ENCODE data around the gene MBOAT7. TPM values are rescaled to one million over a fixed set of nuclear protein-coding genes. Genes with fewer than 3 reads are reported as not detected.

The MBOAT7 gene
- total and polyA plus RNA-seq, 4 donors: 10.3 to 31.5 (median 15.0) TPM

- Histone ChIP-seq H3K4me1 (ENCODE audit: control insufficient read depth in 4 of 4, insufficient read depth in 4 of 4, low read length in 3 of 4) (peaks cover 31 to 84% (median 69%) of the 10 kb centered on the region in 4 donors), H3K9ac (ENCODE audit: low read depth in 1 of 2, low read length in 2 of 2) (peak overlapping the region; percentile 9 to 11), H3K36me3 (ENCODE audit: control insufficient read depth in 4 of 4, insufficient read depth in 3 of 4, low read depth in 1 of 4, low read length in 3 of 4) (peaks cover 20 to 37% (median 27%) of the 10 kb centered on the region in 4 donors)
These were observed 18.8 kb upstream of the MBOAT7 start for GRCh38 chr19:54207983-54208783.

More at GRCh38 chr19:54207983-54208783, 18.8 kb upstream of the MBOAT7 start:
- WGBS: 60% methylated on average over 18 of the region's 18 CpGs
- DNase-seq (ENCODE audit: low spot score): no peak
- H3K9me3 ChIP-seq (ENCODE audit: control insufficient read depth in 4 of 4, low read length in 3 of 4): no peaks in the 10 kb centered on the region
- H3K4me3 ChIP-seq (ENCODE audit: low read depth in 1 of 3, low read length in 3 of 3): no peak overlapping the region
- H3K27me3 ChIP-seq (ENCODE audit: control insufficient read depth in 4 of 4, insufficient read depth in 4 of 4, low read length in 3 of 4): no peaks in the 10 kb centered on the region
- peak in 1 of 2 donors; percentile 52 for TF ChIP-seq EGR1 (IDR thresholded peaks at IDR 0.05; ENCODE audit: low read depth in 2 of 2)
- TF ChIP-seq SP1 (IDR thresholded peaks at IDR 0.05): peak; percentile 86
- peak; percentile 84 to 94 for TF ChIP-seq RXRA (IDR thresholded peaks at IDR 0.05)
- peak in 1 of 2 donors; percentile 42 for TF ChIP-seq RAD21 (IDR thresholded peaks at IDR 0.05)
- peak; percentile 49 for TF ChIP-seq YY1 (IDR thresholded peaks at IDR 0.05)
- peak; percentile 87 for TF ChIP-seq MAX (IDR thresholded peaks at IDR 0.05)
- no peak for TF ChIP-seq FOXA1 (IDR thresholded peaks at IDR 0.05)
- no peak for TF ChIP-seq CTCF (IDR thresholded peaks at IDR 0.05; ENCODE audit: low read depth, low read length, missing input control)
- peak in 1 of 2 donors; percentile 22 for TF ChIP-seq GABPA (IDR thresholded peaks at IDR 0.05 in 1 of 2, conservative IDR thresholded peaks at IDR 0.05 in 1 of 2)
- no peak for TF ChIP-seq FOXA2 (IDR thresholded peaks at IDR 0.05)
- TF ChIP-seq JUND (IDR thresholded peaks at IDR 0.05): peak; percentile 5 to 66
- peak; percentile 31 for TF ChIP-seq HNF4G (IDR thresholded peaks at IDR 0.05)
- TF ChIP-seq, protein P1, sequence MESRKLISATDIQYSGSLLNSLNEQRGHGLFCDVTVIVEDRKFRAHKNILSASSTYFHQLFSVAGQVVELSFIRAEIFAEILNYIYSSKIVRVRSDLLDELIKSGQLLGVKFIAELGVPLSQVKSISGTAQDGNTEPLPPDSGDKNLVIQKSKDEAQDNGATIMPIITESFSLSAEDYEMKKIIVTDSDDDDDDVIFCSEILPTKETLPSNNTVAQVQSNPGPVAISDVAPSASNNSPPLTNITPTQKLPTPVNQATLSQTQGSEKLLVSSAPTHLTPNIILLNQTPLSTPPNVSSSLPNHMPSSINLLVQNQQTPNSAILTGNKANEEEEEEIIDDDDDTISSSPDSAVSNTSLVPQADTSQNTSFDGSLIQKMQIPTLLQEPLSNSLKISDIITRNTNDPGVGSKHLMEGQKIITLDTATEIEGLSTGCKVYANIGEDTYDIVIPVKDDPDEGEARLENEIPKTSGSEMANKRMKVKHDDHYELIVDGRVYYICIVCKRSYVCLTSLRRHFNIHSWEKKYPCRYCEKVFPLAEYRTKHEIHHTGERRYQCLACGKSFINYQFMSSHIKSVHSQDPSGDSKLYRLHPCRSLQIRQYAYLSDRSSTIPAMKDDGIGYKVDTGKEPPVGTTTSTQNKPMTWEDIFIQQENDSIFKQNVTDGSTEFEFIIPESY (IDR thresholded peaks at IDR 0.05): peak; percentile 23
- TF ChIP-seq NR2F2 (IDR thresholded peaks at IDR 0.05): peak; percentile 65
- TF ChIP-seq, protein P2, sequence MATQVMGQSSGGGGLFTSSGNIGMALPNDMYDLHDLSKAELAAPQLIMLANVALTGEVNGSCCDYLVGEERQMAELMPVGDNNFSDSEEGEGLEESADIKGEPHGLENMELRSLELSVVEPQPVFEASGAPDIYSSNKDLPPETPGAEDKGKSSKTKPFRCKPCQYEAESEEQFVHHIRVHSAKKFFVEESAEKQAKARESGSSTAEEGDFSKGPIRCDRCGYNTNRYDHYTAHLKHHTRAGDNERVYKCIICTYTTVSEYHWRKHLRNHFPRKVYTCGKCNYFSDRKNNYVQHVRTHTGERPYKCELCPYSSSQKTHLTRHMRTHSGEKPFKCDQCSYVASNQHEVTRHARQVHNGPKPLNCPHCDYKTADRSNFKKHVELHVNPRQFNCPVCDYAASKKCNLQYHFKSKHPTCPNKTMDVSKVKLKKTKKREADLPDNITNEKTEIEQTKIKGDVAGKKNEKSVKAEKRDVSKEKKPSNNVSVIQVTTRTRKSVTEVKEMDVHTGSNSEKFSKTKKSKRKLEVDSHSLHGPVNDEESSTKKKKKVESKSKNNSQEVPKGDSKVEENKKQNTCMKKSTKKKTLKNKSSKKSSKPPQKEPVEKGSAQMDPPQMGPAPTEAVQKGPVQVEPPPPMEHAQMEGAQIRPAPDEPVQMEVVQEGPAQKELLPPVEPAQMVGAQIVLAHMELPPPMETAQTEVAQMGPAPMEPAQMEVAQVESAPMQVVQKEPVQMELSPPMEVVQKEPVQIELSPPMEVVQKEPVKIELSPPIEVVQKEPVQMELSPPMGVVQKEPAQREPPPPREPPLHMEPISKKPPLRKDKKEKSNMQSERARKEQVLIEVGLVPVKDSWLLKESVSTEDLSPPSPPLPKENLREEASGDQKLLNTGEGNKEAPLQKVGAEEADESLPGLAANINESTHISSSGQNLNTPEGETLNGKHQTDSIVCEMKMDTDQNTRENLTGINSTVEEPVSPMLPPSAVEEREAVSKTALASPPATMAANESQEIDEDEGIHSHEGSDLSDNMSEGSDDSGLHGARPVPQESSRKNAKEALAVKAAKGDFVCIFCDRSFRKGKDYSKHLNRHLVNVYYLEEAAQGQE (IDR thresholded peaks at IDR 0.05): peak; percentile 0
- peak; percentile 39 to 54 for TF ChIP-seq HNF4A (conservative IDR thresholded peaks at IDR 0.05)
- TF ChIP-seq ATF3 (IDR thresholded peaks at IDR 0.05): peak; percentile 17
- no peak for TF ChIP-seq TAF1 (conservative IDR thresholded peaks at IDR 0.05)
- peak overlapping the region; percentile 88 to 94 for H3K27ac ChIP-seq (ENCODE audit: low read depth in 1 of 2, low read length in 2 of 2)
